WTC11 (cell line): Measurements from ENCODE around the gene PTER.

Experiments used
- CREB1 ChIP-seq: sonication (generic); formaldehyde crosslinking; IDR thresholded peaks from 2 replicates; pipeline ENCODE4 v1.8.0; 2023; ENCODE audit warnings: mild to moderate bottlenecking, missing genetic modification reagents
- CTCF ChIP-seq: fragments of 200-600 bp; IDR thresholded peaks from 2 replicates; pipeline ENCODE4 v1.8.0; 2022; ENCODE audit warnings: antibody characterized with exemption
- FOXJ3 ChIP-seq: sonication (generic); formaldehyde crosslinking; IDR thresholded peaks from 2 replicates; pipeline ENCODE4 v1.9.0; 2021; ENCODE audit warnings: missing genetic modification reagents, mild to moderate bottlenecking, borderline replicate concordance
- FOXP4 ChIP-seq: sonication (generic); formaldehyde crosslinking; IDR thresholded peaks from 2 replicates; pipeline ENCODE4 v1.8.0; 2022; ENCODE audit warnings: mild to moderate bottlenecking, missing genetic modification reagents
- IRF2 ChIP-seq: sonication (generic); formaldehyde crosslinking; IDR thresholded peaks from 2 replicates; pipeline ENCODE4 v1.8.0; 2022; ENCODE audit warnings: low read depth, missing genetic modification reagents, borderline replicate concordance
- TEAD4 ChIP-seq: sonication (generic); formaldehyde crosslinking; IDR thresholded peaks from 2 replicates; pipeline ENCODE4 v1.8.0; 2022; ENCODE audit warnings: mild to moderate bottlenecking, missing genetic modification reagents
- USF2 ChIP-seq: sonication (generic); formaldehyde crosslinking; IDR thresholded peaks from 2 replicates; pipeline ENCODE4 v1.8.1; 2023; ENCODE audit warnings: mild to moderate bottlenecking, missing genetic modification reagents, moderate library complexity

GRCh38 chr10:16521311-16522016, 84.7 kb downstream of the PTER start, which contains the start of gene C1QL3:
- no peak for TF ChIP-seq FOXJ3 (CRISPR knock-in tag)
- no peak for TF ChIP-seq FOXP4
- TF ChIP-seq CTCF: no peak
- no peak for TF ChIP-seq TEAD4 (CRISPR knock-in tag)
- TF ChIP-seq USF2 (CRISPR knock-in tag): no peak
- no peak for TF ChIP-seq IRF2
- no peak for TF ChIP-seq CREB1 (CRISPR knock-in tag)
